ENCODE measurements around the gene RXYLT1.

RXYLT1 gene

DNA sequence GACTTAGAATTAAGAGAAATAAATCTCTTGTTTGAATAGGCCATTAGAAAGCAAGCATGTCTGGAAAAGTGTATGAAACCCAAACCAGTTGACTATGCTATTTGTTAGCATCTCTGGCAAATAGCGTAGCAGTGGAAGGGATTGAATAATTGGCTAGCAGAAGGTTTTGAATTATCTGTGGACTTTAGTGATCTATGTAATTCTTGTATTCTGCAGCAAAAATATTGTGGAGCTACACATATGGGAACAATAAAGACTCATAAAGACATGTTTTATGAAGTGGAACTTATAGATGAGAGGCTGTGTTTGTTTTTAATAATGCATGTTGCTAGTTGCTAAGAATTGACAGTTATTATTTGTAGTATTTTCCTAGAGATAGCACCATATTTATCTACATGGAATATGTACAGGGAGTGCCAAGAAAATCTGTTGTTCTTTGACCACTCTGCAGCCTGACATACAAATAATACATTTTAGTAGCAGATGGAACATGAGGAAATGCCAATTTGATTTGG, 69.5 kb downstream of the RXYLT1 start:
- no peak overlapping the region for H3K9ac ChIP-seq (ENCODE audit: low read length)
- H3K9me3 ChIP-seq (ENCODE audit: insufficient read depth, low read depth, low read length) = no peaks in the 10 kb centered on the region

DNA sequence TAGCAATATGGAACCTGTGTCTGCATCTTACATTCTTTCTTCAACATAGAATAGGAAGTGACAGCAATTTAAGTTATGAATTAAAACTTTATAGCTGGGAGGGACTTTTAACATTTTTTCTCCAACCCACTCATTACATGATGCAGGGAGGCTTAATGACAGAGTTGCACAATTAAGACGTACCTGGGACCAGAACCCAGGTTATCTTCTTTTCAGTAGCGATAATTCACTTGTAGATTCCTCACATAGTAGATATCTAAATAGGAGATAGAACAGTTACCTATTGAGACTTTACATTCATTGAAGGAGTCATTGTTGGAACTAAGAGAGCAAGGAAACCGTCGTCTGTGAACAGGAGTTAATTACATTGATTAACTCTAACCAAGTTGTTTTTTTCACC, 69.9 kb downstream of the RXYLT1 start:
- Histone ChIP-seq H3K27me3 (ENCODE audit: insufficient read depth, low read length) (no peaks in the 10 kb centered on the region), H3K4ac (ENCODE audit: low read depth, low read length) (no peak overlapping the region), H3K9ac (ENCODE audit: low read length) (no peak overlapping the region), H4K91ac (ENCODE audit: low read depth, low read length) (no peak overlapping the region), H3K79me1 (ENCODE audit: low read length) (no peaks in the 10 kb centered on the region), H2BK5ac (ENCODE audit: low read depth, low read length, poor library complexity) (no peak overlapping the region), H3K14ac (ENCODE audit: low read length) (no peak overlapping the region), H3K4me3 (ENCODE audit: low read depth, low read length) (no peak overlapping the region), H3K9me3 (ENCODE audit: insufficient read depth, low read depth, low read length) (no peaks in the 10 kb centered on the region), H3K27ac (ENCODE audit: low read depth, low read length) (no peak overlapping the region), H3K18ac (ENCODE audit: low read length) (no peak overlapping the region), H3K4me2 (ENCODE audit: low read length) (no peak overlapping the region), H4K12ac (ENCODE audit: low read depth, low read length) (no peak overlapping the region), H2AFZ (ENCODE audit: insufficient read depth, low read length, poor library complexity) (no peak overlapping the region), H2BK12ac (ENCODE audit: low read length) (no peak overlapping the region), H3K4me1 (ENCODE audit: control insufficient read depth in 1 of 2, insufficient read depth in 2 of 2, low read length in 2 of 2) (peaks cover 0 to 2% of the 10 kb centered on the region in 2 experiments), H3K36me3 (ENCODE audit: control insufficient read depth in 1 of 2, insufficient read depth in 2 of 2, low read length in 2 of 2) (no peaks in the 10 kb centered on the region), H2BK120ac (ENCODE audit: insufficient read depth, low read length, poor library complexity) (no peak overlapping the region), H3K79me2 (ENCODE audit: control insufficient read depth, insufficient read depth, low read length, poor library complexity) (no peaks in the 10 kb centered on the region), H2AK5ac (ENCODE audit: low read length) (no peak overlapping the region), H4K8ac (ENCODE audit: low read depth, low read length) (no peak overlapping the region), H3K23ac (ENCODE audit: low read length) (no peak overlapping the region)
- DNase-seq = no peak
- WGBS (ENCODE audit: extremely low coverage, insufficient coverage, insufficient read length) = no CpG with 5 or more reads among the region's 4 CpGs

More for the DNA sequence above, 69.5 kb downstream of the RXYLT1 start:
- Histone ChIP-seq H2BK5ac (ENCODE audit: low read depth, low read length, poor library complexity) (no peak overlapping the region), H3K4me2 (ENCODE audit: low read length) (no peak overlapping the region), H4K8ac (ENCODE audit: low read depth, low read length) (no peak overlapping the region), H3K36me3 (ENCODE audit: control insufficient read depth in 1 of 2, insufficient read depth in 2 of 2, low read length in 2 of 2) (no peaks in the 10 kb centered on the region), H2AFZ (ENCODE audit: insufficient read depth, low read length, poor library complexity) (no peak overlapping the region), H3K27me3 (ENCODE audit: insufficient read depth, low read length) (no peaks in the 10 kb centered on the region), H3K27ac (ENCODE audit: low read depth, low read length) (no peak overlapping the region), H4K12ac (ENCODE audit: low read depth, low read length) (no peak overlapping the region), H3K23ac (ENCODE audit: low read length) (no peak overlapping the region), H2AK5ac (ENCODE audit: low read length) (no peak overlapping the region), H4K91ac (ENCODE audit: low read depth, low read length) (no peak overlapping the region), H3K79me1 (ENCODE audit: low read length) (peaks cover under 1% of the 10 kb centered on the region), H2BK12ac (ENCODE audit: low read length) (no peak overlapping the region), H3K4ac (ENCODE audit: low read depth, low read length) (no peak overlapping the region), H2BK120ac (ENCODE audit: insufficient read depth, low read length, poor library complexity) (no peak overlapping the region), H3K14ac (ENCODE audit: low read length) (no peak overlapping the region), H3K18ac (ENCODE audit: low read length) (no peak overlapping the region), H3K79me2 (ENCODE audit: control insufficient read depth, insufficient read depth, low read length, poor library complexity) (peaks cover under 1% of the 10 kb centered on the region), H3K4me1 (ENCODE audit: control insufficient read depth in 1 of 2, insufficient read depth in 2 of 2, low read length in 2 of 2) (peaks cover 0 to 2% of the 10 kb centered on the region in 2 experiments), H3K4me3 (ENCODE audit: low read depth, low read length) (no peak overlapping the region)
- DNase-seq = no peak
- no CpG with 5 or more reads among the region's 1 CpG for WGBS (ENCODE audit: extremely low coverage, insufficient coverage, insufficient read length)

DNA sequence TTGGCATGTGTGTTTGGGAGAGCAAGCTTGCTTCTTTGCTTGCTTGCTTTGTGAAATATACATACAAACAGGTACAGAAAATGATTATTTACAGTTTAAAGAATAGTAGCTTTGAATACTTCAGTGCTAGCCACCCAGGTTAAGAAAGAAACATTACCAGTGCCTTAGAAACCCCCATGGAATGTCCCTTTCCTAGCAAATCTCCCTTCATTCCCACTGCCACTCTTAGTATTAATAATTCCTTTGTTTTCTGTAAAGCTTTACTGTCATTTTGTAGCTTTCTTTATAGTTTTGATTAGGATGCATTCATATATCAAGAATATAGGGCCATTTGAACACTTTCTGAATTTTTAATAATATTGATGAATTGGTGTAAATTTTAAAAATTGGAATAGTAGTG, 74.3 kb downstream of the RXYLT1 start:
- Histone ChIP-seq H3K4me2 (ENCODE audit: low read length) (no peak overlapping the region), H4K8ac (ENCODE audit: low read depth, low read length) (no peak overlapping the region), H3K18ac (ENCODE audit: low read length) (no peak overlapping the region), H3K79me1 (ENCODE audit: low read length) (no peaks in the 10 kb centered on the region), H3K27me3 (ENCODE audit: insufficient read depth, low read length) (no peaks in the 10 kb centered on the region), H3K23ac (ENCODE audit: low read length) (no peak overlapping the region), H2BK5ac (ENCODE audit: low read depth, low read length, poor library complexity) (no peak overlapping the region), H2BK12ac (ENCODE audit: low read length) (no peak overlapping the region), H3K36me3 (ENCODE audit: control insufficient read depth in 1 of 2, insufficient read depth in 2 of 2, low read length in 2 of 2) (no peaks in the 10 kb centered on the region), H4K91ac (ENCODE audit: low read depth, low read length) (no peak overlapping the region), H2AK5ac (ENCODE audit: low read length) (no peak overlapping the region), H3K27ac (ENCODE audit: low read depth, low read length) (no peak overlapping the region), H3K4ac (ENCODE audit: low read depth, low read length) (no peak overlapping the region), H2BK120ac (ENCODE audit: insufficient read depth, low read length, poor library complexity) (no peak overlapping the region), H3K9me3 (ENCODE audit: insufficient read depth, low read depth, low read length) (no peaks in the 10 kb centered on the region), H3K4me1 (ENCODE audit: control insufficient read depth in 1 of 2, insufficient read depth in 2 of 2, low read length in 2 of 2) (no peaks in the 10 kb centered on the region), H3K9ac (ENCODE audit: low read length) (no peak overlapping the region), H2AFZ (ENCODE audit: insufficient read depth, low read length, poor library complexity) (no peak overlapping the region), H4K12ac (ENCODE audit: low read depth, low read length) (no peak overlapping the region), H3K4me3 (ENCODE audit: low read depth, low read length) (no peak overlapping the region), H3K79me2 (ENCODE audit: control insufficient read depth, insufficient read depth, low read length, poor library complexity) (no peaks in the 10 kb centered on the region), H3K14ac (ENCODE audit: low read length) (no peak overlapping the region)
- no peak for DNase-seq

DNA sequence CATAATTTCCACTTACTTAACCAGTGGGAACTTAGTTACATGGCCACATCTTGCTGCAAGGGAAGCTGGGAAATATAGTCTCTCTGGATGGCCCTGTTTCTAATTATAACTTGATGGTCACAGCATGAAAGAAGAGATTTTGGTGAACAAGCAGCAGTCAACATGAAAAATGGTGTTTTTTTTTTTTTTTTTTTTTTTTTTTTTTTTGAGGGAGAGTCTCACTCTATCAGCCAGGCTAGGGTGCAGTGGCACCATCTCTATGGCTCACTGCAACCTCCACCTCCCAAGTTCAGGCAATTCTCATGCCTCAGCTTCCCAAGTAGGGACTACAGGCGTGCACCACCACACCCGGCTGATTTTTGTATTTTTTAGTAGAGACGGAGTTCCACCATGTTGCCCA, 75.6 kb downstream of the RXYLT1 start:
- Histone ChIP-seq H3K79me1 (ENCODE audit: low read length) (no peaks in the 10 kb centered on the region), H2AFZ (ENCODE audit: insufficient read depth, low read length, poor library complexity) (no peak overlapping the region), H3K4me3 (ENCODE audit: low read depth, low read length) (no peak overlapping the region)

More for the DNA sequence above, 75.6 kb downstream of the RXYLT1 start:
- no peaks in the 10 kb centered on the region for H3K79me2 ChIP-seq (ENCODE audit: control insufficient read depth, insufficient read depth, low read length, poor library complexity)
- DNase-seq = no peak
- no peak overlapping the region for H3K23ac ChIP-seq (ENCODE audit: low read length)
- H3K9me3 ChIP-seq (ENCODE audit: insufficient read depth, low read depth, low read length) = no peaks in the 10 kb centered on the region
- no peak overlapping the region for H4K8ac ChIP-seq (ENCODE audit: low read depth, low read length)
- no peak overlapping the region for H3K9ac ChIP-seq (ENCODE audit: low read length)
- H2BK120ac ChIP-seq (ENCODE audit: insufficient read depth, low read length, poor library complexity) = no peak overlapping the region
- H2BK5ac ChIP-seq (ENCODE audit: low read depth, low read length, poor library complexity) = no peak overlapping the region
- H3K4me1 ChIP-seq (ENCODE audit: control insufficient read depth in 1 of 2, insufficient read depth in 2 of 2, low read length in 2 of 2) = no peaks in the 10 kb centered on the region
- no CpG with 5 or more reads among the region's 3 CpGs for WGBS (ENCODE audit: extremely low coverage, insufficient coverage, insufficient read length)
- no peaks in the 10 kb centered on the region for H3K36me3 ChIP-seq (ENCODE audit: control insufficient read depth in 1 of 2, insufficient read depth in 2 of 2, low read length in 2 of 2)
- no peak overlapping the region for H3K18ac ChIP-seq (ENCODE audit: low read length)
- no peak overlapping the region for H3K27ac ChIP-seq (ENCODE audit: low read depth, low read length)
- no peak overlapping the region for H4K91ac ChIP-seq (ENCODE audit: low read depth, low read length)
- no peak overlapping the region for H4K12ac ChIP-seq (ENCODE audit: low read depth, low read length)
- no peaks in the 10 kb centered on the region for H3K27me3 ChIP-seq (ENCODE audit: insufficient read depth, low read length)
- no peak overlapping the region for H3K4ac ChIP-seq (ENCODE audit: low read depth, low read length)
- no peak overlapping the region for H2BK12ac ChIP-seq (ENCODE audit: low read length)
- H3K14ac ChIP-seq (ENCODE audit: low read length) = no peak overlapping the region
- H3K4me2 ChIP-seq (ENCODE audit: low read length) = no peak overlapping the region
- no peak overlapping the region for H2AK5ac ChIP-seq (ENCODE audit: low read length)
